A549 (cell line): ENCODE data around the gene ANKRD13A. TPM values are rescaled to one million over a fixed set of nuclear protein-coding genes. Genes with fewer than 3 reads are reported as not detected.
A peak's percentile ranks its signal among the peaks of the same experiment; 100 is the strongest.

Experiments
- ATAC-seq, 2 experiments: fragments of 200-7000 bp in 1 of 2; fragments of >200 bp in 1 of 2; cut with Nextera tagmentation in 1 of 2; cut with Tn5 transposase in 1 of 2; 3 replicates each; pipeline versions ENCODE4 v1.8.0 to v1.9.1; 2018 to 2020; ENCODE audit warnings: mild to moderate bottlenecking in 1 of 2, moderate library complexity in 1 of 2
- CTCF ChIA-PET: fragments of 300-600 bp; sonication (Branson Sonifier 250); formaldehyde crosslinking; extraction: SDS; loops from one replicate; lab custom pipeline; 2021; ENCODE audit warnings: antibody characterized with exemption, inconsistent platforms; lab: Yijun Ruan, JAX
- POLR2A ChIA-PET: fragments of 350-600 bp; formaldehyde crosslinking; extraction: SDS; loops from one replicate; lab custom pipeline; 2021; ENCODE audit warnings: antibody characterized with exemption, inconsistent platforms; lab: Yijun Ruan, JAX
- DNase-seq, 2 experiments: peaks; one replicate each; pipeline versions ENCODE4 v3.0.0 to v3.0.0-alpha.2; 2011 to 2016; ENCODE audit warnings: low read depth in 1 of 2, low spot score in 1 of 2
- FAIRE-seq: peaks from 2 replicates; lab custom pipeline; 2011; peaks lifted over from hg19 to GRCh38; lab: Jason Lieb, UNC
- H3K27ac ChIP-seq, 2 experiments: fragments of >200 bp; sonication (Bioruptor Twin); formaldehyde crosslinking; 3 replicates each; pipeline ENCODE4 v1.5.1; 2016 to 2017
- H3K4me1 ChIP-seq: fragments of >200 bp; sonication (Bioruptor Twin); formaldehyde crosslinking; 3 replicates; pipeline ENCODE4 v1.6.1; 2016
- H3K4me2 ChIP-seq: fragments of >200 bp; sonication (Bioruptor Twin); formaldehyde crosslinking; 3 replicates; pipeline ENCODE4 v1.6.1; 2016
- H3K4me3 ChIP-seq: fragments of >200 bp; sonication (Bioruptor Twin); formaldehyde crosslinking; 3 replicates; pipeline ENCODE4 v1.5.1; 2016
- H3K9me3 ChIP-seq: fragments of >200 bp; sonication (Bioruptor Twin); formaldehyde crosslinking; 3 replicates; pipeline ENCODE4 v1.6.1; 2016
- CHD2 ChIP-seq: fragments of 150-350 bp; IDR thresholded peaks from 2 replicates; pipeline ENCODE4 v1.6.1; 2014; ENCODE audit warnings: low read length; ENCODE audit not compliant: partially characterized antibody
- EHMT2 ChIP-seq: fragments of 200-600 bp; sonication (generic); IDR thresholded peaks from 2 replicates; pipeline ENCODE4 v1.6.1; 2016; ENCODE audit warnings: antibody characterized with exemption, low read depth, mild to moderate bottlenecking, moderate library complexity
- FOXS1 ChIP-seq: fragments of 250-450 bp; sonication (Bioruptor Pico); IDR thresholded peaks from 2 replicates; pipeline ENCODE4 v1.5.0; 2020; ENCODE audit warnings: mild to moderate bottlenecking, moderate library complexity
- HOXA7 ChIP-seq: fragments of 250-450 bp; sonication (Bioruptor Pico); IDR thresholded peaks from 2 replicates; pipeline ENCODE4 v1.5.0; 2020; ENCODE audit warnings: mild to moderate bottlenecking, moderate library complexity
- MAZ ChIP-seq: fragments of 150-350 bp; IDR thresholded peaks from 2 replicates; pipeline ENCODE4 v1.6.1; 2014; ENCODE audit warnings: antibody characterized with exemption, low read depth, low read length, borderline replicate concordance
- NFE2L2 ChIP-seq: fragments of 150-350 bp; conservative IDR thresholded peaks from 2 replicates; pipeline ENCODE4 v1.6.1; 2014; ENCODE audit warnings: low read length
- PHF8 ChIP-seq: fragments of 200-600 bp; sonication (generic); IDR thresholded peaks from 2 replicates; pipeline ENCODE4 v1.6.1; 2016; ENCODE audit warnings: low read depth, mild to moderate bottlenecking, antibody characterized with exemption, moderate library complexity, borderline replicate concordance
- RAD21 ChIP-seq, 2 experiments: fragments of >200 bp in 1 of 2; sonication (Bioruptor Twin) in 1 of 2; formaldehyde crosslinking in 1 of 2; IDR thresholded peaks in 1 of 2; conservative IDR thresholded peaks in 1 of 2; 2 replicates in 1 of 2; 3 replicates in 1 of 2; pipeline ENCODE4 v1.6.1; 2012 to 2018; ENCODE audit warnings: inconsistent platforms in 1 of 2
- ZC3H11A ChIP-seq: fragments of 450-650 bp; IDR thresholded peaks from 2 replicates; pipeline ENCODE4 v1.6.1; 2014; ENCODE audit warnings: antibody characterized with exemption, mild to moderate bottlenecking
- WGBS: methylation state at CpG from one replicate; pipeline ENCODE4 v1.1.6; 2017; ENCODE audit errors: missing lambda C conversion rate; 5-methylcytosine and 5-hydroxymethylcytosine counted together
- polyA plus RNA-seq, 4 experiments: library from polyadenylated mRNA; depleted of rRNA in 3 of 4; stranded (reverse); fragments of >200 nt; fragmentation: RNase III in 1 of 4; extraction: RNeasy Plus Mini Kit Qiagen cat#74134 plus additional on column Dnase treatment in 1 of 4; gene quantifications; 2 replicates in 3 of 4; 3 replicates in 1 of 4; pipeline ENCODE4 v1.2.3, GENCODE V29; 2011 to 2017
- TF ChIP-seq, protein P1 (sequence below): fragments of >200 bp; sonication (Bioruptor Twin); formaldehyde crosslinking; IDR thresholded peaks from 3 replicates; pipeline ENCODE4 v1.6.1; 2016
- TF ChIP-seq, protein P2 (sequence below): fragments of 150-350 bp; IDR thresholded peaks from 2 replicates; pipeline ENCODE4 v1.6.1; 2014; ENCODE audit warnings: low read depth, mild to moderate bottlenecking, low read length
- TF ChIP-seq, protein P3 (sequence below): fragments of 450-650 bp; IDR thresholded peaks from 2 replicates; pipeline ENCODE4 v1.6.1; 2014; ENCODE audit warnings: antibody characterized with exemption
- TF ChIP-seq, protein P4 (sequence below): fragments of >200 bp; sonication (Bioruptor Twin); formaldehyde crosslinking; IDR thresholded peaks from 2 replicates; pipeline ENCODE4 v1.6.1; 2016

The ANKRD13A gene
- polyA plus RNA-seq, 2 of the 4 experiments (the other 2 are of a cell fraction), result 12.1 to 23.8 TPM

DNA sequence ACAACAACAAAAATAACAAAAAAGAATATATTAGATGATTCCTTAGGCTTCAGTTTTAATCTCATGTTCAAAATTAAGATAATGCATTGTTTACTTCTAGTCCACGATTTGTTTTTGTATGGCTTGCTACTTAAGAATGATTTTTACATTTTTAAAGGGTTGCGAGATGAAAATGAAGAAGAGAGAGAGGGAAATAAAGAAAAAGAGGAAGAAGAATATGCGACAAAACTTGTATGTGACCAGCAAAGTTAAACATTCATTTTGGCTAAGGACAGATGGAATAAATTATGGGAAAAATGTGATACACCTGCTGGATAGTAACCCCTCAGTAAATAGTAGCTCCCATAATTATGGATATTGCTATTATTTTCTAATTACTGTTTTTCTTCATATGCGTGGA lies 1.8 kb upstream of the ANKRD13A start:
- 91% methylated on average over 4 of the region's 4 CpGs for WGBS
- no peak for TF ChIP-seq RAD21 (conservative IDR thresholded peaks at IDR 0.05 in 1 of 2, IDR thresholded peaks at IDR 0.05 in 1 of 2)
- H3K9me3 ChIP-seq, result no peaks in the 10 kb centered on the region
- CTCF ChIA-PET, result no interaction called here
- POLR2A ChIA-PET, result no interaction called here
- ATAC-seq (no peak), DNase-seq (no peak), FAIRE-seq (no peak)
- peaks cover 30% of the 10 kb centered on the region for H3K4me1 ChIP-seq
- no peak overlapping the region for H3K4me2 ChIP-seq
- H3K4me3 ChIP-seq, result no peak overlapping the region
- H3K27ac ChIP-seq, result no peak overlapping the region

DNA sequence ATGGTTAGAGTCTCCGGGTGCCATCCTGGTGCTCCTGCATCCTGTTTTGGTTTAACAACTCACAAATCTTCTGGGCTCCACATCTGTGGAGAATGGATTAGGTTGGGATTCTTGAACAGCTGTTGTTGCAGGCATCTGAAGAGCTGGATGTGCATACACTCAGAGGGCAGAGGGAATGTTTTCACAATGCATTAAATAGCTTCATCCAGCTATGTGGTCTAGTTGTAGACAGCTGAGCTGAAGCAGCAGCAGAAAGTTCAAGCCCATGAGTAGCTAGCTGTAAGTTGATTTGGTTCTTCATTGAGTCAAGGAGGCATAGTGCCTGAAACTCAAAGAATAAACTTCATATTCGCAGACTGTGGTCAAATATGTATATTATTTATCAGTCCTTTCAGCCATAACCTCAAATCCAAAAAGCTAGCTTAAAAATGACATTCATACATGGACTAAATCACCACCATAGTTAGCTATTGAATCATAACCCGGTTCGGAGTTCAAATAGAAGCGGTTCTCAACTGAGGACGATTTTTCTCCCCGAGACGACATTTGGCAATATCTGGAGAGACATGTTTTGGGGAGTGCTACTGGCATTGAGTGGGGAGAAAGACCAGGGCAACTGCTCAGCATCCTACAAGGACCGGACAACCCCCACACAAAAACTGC lies 858 bp upstream of the ANKRD13A start:
- Histone ChIP-seq H3K4me3 (peak overlapping the region; percentile 92), H3K4me2 (peak overlapping the region; percentile 94), H3K4me1 (peaks cover 30% of the 10 kb centered on the region)
- 67% methylated on average over 9 of the region's 9 CpGs for WGBS
- TF ChIP-seq EHMT2 (no peak), NFE2L2 (no peak), PHF8 (no peak), FOXS1 (CRISPR knock-in tag) (no peak), MAZ (no peak)
- TF ChIP-seq, protein P1, sequence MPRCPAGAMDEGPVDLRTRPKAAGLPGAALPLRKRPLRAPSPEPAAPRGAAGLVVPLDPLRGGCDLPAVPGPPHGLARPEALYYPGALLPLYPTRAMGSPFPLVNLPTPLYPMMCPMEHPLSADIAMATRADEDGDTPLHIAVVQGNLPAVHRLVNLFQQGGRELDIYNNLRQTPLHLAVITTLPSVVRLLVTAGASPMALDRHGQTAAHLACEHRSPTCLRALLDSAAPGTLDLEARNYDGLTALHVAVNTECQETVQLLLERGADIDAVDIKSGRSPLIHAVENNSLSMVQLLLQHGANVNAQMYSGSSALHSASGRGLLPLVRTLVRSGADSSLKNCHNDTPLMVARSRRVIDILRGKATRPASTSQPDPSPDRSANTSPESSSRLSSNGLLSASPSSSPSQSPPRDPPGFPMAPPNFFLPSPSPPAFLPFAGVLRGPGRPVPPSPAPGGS, result no peak
- TF ChIP-seq, protein P2, sequence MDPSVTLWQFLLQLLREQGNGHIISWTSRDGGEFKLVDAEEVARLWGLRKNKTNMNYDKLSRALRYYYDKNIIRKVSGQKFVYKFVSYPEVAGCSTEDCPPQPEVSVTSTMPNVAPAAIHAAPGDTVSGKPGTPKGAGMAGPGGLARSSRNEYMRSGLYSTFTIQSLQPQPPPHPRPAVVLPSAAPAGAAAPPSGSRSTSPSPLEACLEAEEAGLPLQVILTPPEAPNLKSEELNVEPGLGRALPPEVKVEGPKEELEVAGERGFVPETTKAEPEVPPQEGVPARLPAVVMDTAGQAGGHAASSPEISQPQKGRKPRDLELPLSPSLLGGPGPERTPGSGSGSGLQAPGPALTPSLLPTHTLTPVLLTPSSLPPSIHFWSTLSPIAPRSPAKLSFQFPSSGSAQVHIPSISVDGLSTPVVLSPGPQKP, result no peak
- TF ChIP-seq, all 56 proteins: peak for 0
- H3K27ac ChIP-seq, result peak overlapping the region; percentile 95 to 98
- FAIRE-seq (no peak), ATAC-seq (0 out of 6 replicates have a peak, but pooled peaks of 1 of the 2 experiments have one; percentile 1), DNase-seq (no peak)
- CTCF ChIA-PET, result interaction anchor here (0.5 to 1.8 kb wide), 4 partner anchors 44 to 433 kb away, joined by 3 to 7 read pairs (median 3); no protein-coding TSS in a partner anchor
- POLR2A ChIA-PET, result interaction anchor here (0.7 to 2.1 kb wide), 2 partner anchors 433 to 471 kb away, joined by 3 to 8 read pairs; partner anchors contain the start of gene FAM216A
- no peaks in the 10 kb centered on the region for H3K9me3 ChIP-seq

DNA sequence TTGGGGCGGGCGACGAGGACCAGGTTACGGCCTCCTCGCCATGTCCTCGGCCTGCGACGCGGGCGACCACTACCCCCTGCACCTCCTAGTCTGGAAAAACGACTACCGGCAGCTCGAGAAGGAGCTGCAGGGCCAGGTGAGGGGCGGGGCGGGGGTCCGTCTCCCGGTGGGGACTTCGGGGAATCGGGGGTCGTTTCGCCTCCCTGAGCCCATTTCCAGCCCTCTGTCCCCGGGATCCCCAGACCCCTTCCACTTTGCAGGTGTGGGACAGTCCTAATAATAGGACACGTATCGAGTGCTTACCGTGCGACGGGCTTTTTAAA lies 380 bp downstream of the ANKRD13A start:
- no peak for FAIRE-seq
- H3K4me2 ChIP-seq, result peak overlapping the region; percentile 94
- CTCF ChIA-PET, result interaction anchor here (0.5 to 1.8 kb wide), 5 partner anchors 38 to 1235 kb away, joined by 3 to 7 read pairs (median 3); no protein-coding TSS in a partner anchor
- no peak for ATAC-seq
- H3K4me3 ChIP-seq, result peak overlapping the region; percentile 92
- H3K27ac ChIP-seq, result peak overlapping the region; percentile 95 to 98
- DNase-seq, result no peak
- no peaks in the 10 kb centered on the region for H3K9me3 ChIP-seq
- peaks cover 23% of the 10 kb centered on the region for H3K4me1 ChIP-seq
- WGBS, result 4% methylated on average over 14 of the region's 27 CpGs
- TF ChIP-seq, protein P3, sequence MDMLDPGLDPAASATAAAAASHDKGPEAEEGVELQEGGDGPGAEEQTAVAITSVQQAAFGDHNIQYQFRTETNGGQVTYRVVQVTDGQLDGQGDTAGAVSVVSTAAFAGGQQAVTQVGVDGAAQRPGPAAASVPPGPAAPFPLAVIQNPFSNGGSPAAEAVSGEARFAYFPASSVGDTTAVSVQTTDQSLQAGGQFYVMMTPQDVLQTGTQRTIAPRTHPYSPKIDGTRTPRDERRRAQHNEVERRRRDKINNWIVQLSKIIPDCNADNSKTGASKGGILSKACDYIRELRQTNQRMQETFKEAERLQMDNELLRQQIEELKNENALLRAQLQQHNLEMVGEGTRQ, result no peak
- TF ChIP-seq CHD2, result no peak
- no peak for TF ChIP-seq HOXA7
- TF ChIP-seq, protein P4, sequence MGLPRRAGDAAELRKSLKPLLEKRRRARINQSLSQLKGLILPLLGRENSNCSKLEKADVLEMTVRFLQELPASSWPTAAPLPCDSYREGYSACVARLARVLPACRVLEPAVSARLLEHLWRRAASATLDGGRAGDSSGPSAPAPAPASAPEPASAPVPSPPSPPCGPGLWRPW, result no peak
- no peak for TF ChIP-seq ZC3H11A
- POLR2A ChIA-PET, result interaction anchor here (0.5 to 2.1 kb wide), 3 partner anchors 80 to 924 kb away, joined by 3 to 8 read pairs (median 5); no protein-coding TSS in a partner anchor
